K562 (cell line): Measurements from ENCODE around the gene SPATA45. TPM values are rescaled to one million over a fixed set of nuclear protein-coding genes. Genes with fewer than 3 reads are reported as not detected.

ENCODE experiments used
- ATAC-seq: fragments of 200-7000 bp; cut with Tn5 transposase; 3 replicates; pipeline ENCODE4 v1.9.1; 2020; ENCODE audit warnings: moderate library complexity
- BruUV-seq: library from RNA; stranded (reverse); fragments of 400-500 nt; replicated peaks from 2 replicates; lab custom pipeline; 2021; lab: Mats Ljungman, UMichigan
- CTCF ChIA-PET: fragments of 300-600 bp; formaldehyde crosslinking; extraction: SDS; loops from one replicate; lab custom pipeline; 2021; ENCODE audit warnings: low intra/inter-chr PET ratio; lab: Yijun Ruan, JAX
- POLR2A ChIA-PET: fragments of 300-600, 350-650 bp; sonication (Branson Sonifier 250); formaldehyde crosslinking; extraction: SDS; loops from one replicate; lab custom pipeline; 2021; ENCODE audit warnings: antibody characterized with exemption, inconsistent platforms; lab: Yijun Ruan, JAX
- DNase-seq, 4 experiments: peaks; one replicate each; pipeline versions ENCODE4 v3.0.0 to v3.0.0-alpha.2; 2011 to 2018; ENCODE audit warnings: low spot score in 3 of 4, mixed read lengths in 3 of 4; ENCODE audit errors: extremely low read depth in 1 of 4
- FAIRE-seq: peaks from 2 replicates; lab custom pipeline; 2011; peaks lifted over from hg19 to GRCh38; lab: Jason Lieb, UNC
- H2AFZ ChIP-seq: 2 replicates; pipeline ENCODE4 v1.6.0; 2011; ENCODE audit warnings: low read depth, low read length, control low read depth, inconsistent platforms
- H3K27ac ChIP-seq: fragments of 200-600 bp; 3 replicates; pipeline ENCODE4 v1.8.0; 2011; ENCODE audit warnings: low read depth, mild to moderate bottlenecking, control low read depth, inconsistent platforms, low read length, moderate library complexity, mixed read lengths; ENCODE audit errors: extremely low read depth
- H3K27me3 ChIP-seq, 2 experiments: fragments of 300-600 bp in 1 of 2; 2 replicates in 1 of 2; 3 replicates in 1 of 2; pipeline versions ENCODE4 v1.6.0 to v1.8.0; 2011; ENCODE audit warnings: inconsistent platforms in 2 of 2, low read length in 2 of 2, mild to moderate bottlenecking in 1 of 2, mixed read lengths in 1 of 2, moderate library complexity in 1 of 2; ENCODE audit not compliant: control insufficient read depth in 2 of 2, insufficient read depth in 2 of 2
- H3K36me3 ChIP-seq: fragments of 300-600 bp; 3 replicates; pipeline ENCODE4 v1.8.0; 2011; ENCODE audit warnings: mild to moderate bottlenecking, low read length, inconsistent platforms; ENCODE audit not compliant: control insufficient read depth, insufficient read depth
- H3K4me1 ChIP-seq, 2 experiments: fragments of 200-600 bp in 1 of 2; replicated peaks in 1 of 2; 2 replicates in 1 of 2; 3 replicates in 1 of 2; pipeline versions ENCODE4 v1.5.1 to v1.8.0; 2011; ENCODE audit warnings: inconsistent platforms in 2 of 2, low read length in 2 of 2, mild to moderate bottlenecking in 1 of 2, mixed read lengths in 1 of 2, moderate library complexity in 1 of 2; ENCODE audit not compliant: control insufficient read depth in 2 of 2, insufficient read depth in 2 of 2
- H3K4me2 ChIP-seq: 2 replicates; pipeline ENCODE4 v1.6.1; 2011; ENCODE audit warnings: low read length, control low read depth, inconsistent platforms, mixed read lengths; ENCODE audit not compliant: insufficient read depth
- H3K4me3 ChIP-seq: fragments of 200-600 bp; sonication (generic), shearing (Covaris generic); 2 replicates; pipeline ENCODE4 v1.5.1; 2016; ENCODE audit warnings: control low read depth, inconsistent platforms
- H3K79me2 ChIP-seq: fragments of 200-600 bp; 3 replicates; pipeline ENCODE4 v1.8.0; 2011; ENCODE audit warnings: low read length, inconsistent platforms; ENCODE audit not compliant: control insufficient read depth, insufficient read depth
- H3K9ac ChIP-seq, 2 experiments: 2 replicates each; pipeline versions ENCODE4 v1.6.0 to v1.6.1; 2011; ENCODE audit warnings: low read depth in 2 of 2, low read length in 2 of 2, control low read depth in 1 of 2, inconsistent platforms in 1 of 2, mild to moderate bottlenecking in 1 of 2, mixed read lengths in 1 of 2; ENCODE audit not compliant: insufficient read depth in 1 of 2
- H3K9me1 ChIP-seq: one replicate; pipeline ENCODE4 v1.6.0; 2011; ENCODE audit warnings: inconsistent platforms, mild to moderate bottlenecking, low read length, moderate library complexity; ENCODE audit not compliant: control insufficient read depth, insufficient read depth
- H3K9me3 ChIP-seq: replicated peaks from 2 replicates; pipeline ENCODE4 v1.5.1; 2011; ENCODE audit warnings: low read depth, low read length, inconsistent platforms; ENCODE audit not compliant: control insufficient read depth, insufficient read depth
- H4K20me1 ChIP-seq: replicated peaks from 2 replicates; pipeline ENCODE4 v1.6.1; 2011; ENCODE audit warnings: low read length, inconsistent platforms, mixed read lengths; ENCODE audit not compliant: control insufficient read depth, insufficient read depth
- ETV6 ChIP-seq, 3 experiments: fragments of 150-350 bp in 1 of 3; sonication (generic) in 1 of 3; formaldehyde crosslinking in 1 of 3; IDR thresholded peaks; 2 replicates each; pipeline versions ENCODE4 v1.6.1 to v1.8.0; 2014 to 2022; ENCODE audit warnings: borderline replicate concordance in 2 of 3, low read depth in 2 of 3, antibody characterized with exemption in 1 of 3, low read length in 1 of 3, mild to moderate bottlenecking in 1 of 3, missing genetic modification reagents in 1 of 3
- GTF2A2 ChIP-seq: IDR thresholded peaks from 2 replicates; pipeline ENCODE4 v1.6.1; 2016; ENCODE audit warnings: mild to moderate bottlenecking, missing genetic modification characterization, missing compliant biosample characterization
- IRF2 ChIP-seq: sonication (generic); formaldehyde crosslinking; IDR thresholded peaks from 2 replicates; pipeline ENCODE4 v1.8.1; 2022; ENCODE audit warnings: mild to moderate bottlenecking, missing genetic modification reagents
- MNT ChIP-seq, 2 experiments: fragments of 450-650 bp; conservative IDR thresholded peaks; 2 replicates each; pipeline ENCODE4 v1.6.1; 2017; ENCODE audit warnings: mild to moderate bottlenecking in 2 of 2, moderate library complexity in 2 of 2
- MYC ChIP-seq, 2 experiments: fragments of 250-450 bp in 1 of 2; sonication (Bioruptor Pico) in 1 of 2; IDR thresholded peaks; 2 replicates each; pipeline versions ENCODE4 v1.5.1 to v1.6.1; 2012 to 2021; ENCODE audit warnings: low read depth in 2 of 2, borderline replicate concordance in 1 of 2, improper control_type of control experiment in 1 of 2, low read length in 1 of 2, mild to moderate bottlenecking in 1 of 2, moderate library complexity in 1 of 2
- NKRF ChIP-seq: fragments of 450-650 bp; IDR thresholded peaks from 2 replicates; pipeline ENCODE4 v1.6.1; 2016; ENCODE audit warnings: borderline replicate concordance
- TCF3 ChIP-seq: sonication (generic); formaldehyde crosslinking; IDR thresholded peaks from 2 replicates; pipeline ENCODE4 v1.4.0; 2020; ENCODE audit warnings: mild to moderate bottlenecking, missing genetic modification reagents
- ZNF124 ChIP-seq: sonication (generic); formaldehyde crosslinking; IDR thresholded peaks from 2 replicates; pipeline ENCODE4 v1.8.1; 2022; ENCODE audit warnings: missing genetic modification reagents
- ZNF239 ChIP-seq: fragments of 250-450 bp; sonication (Bioruptor Pico); IDR thresholded peaks from 2 replicates; pipeline ENCODE4 v1.4.0; 2020; ENCODE audit warnings: mild to moderate bottlenecking
- ZNF764 ChIP-seq: fragments of 250-450 bp; sonication (Bioruptor Pico); IDR thresholded peaks from 2 replicates; pipeline ENCODE4 v1.4.0; 2020; ENCODE audit warnings: low read depth, mild to moderate bottlenecking, moderate library complexity
- WGBS: fragments of 100-300 bp; shearing (Covaris generic); methylation state at CpG from one replicate; pipeline ENCODE4 v1.1.6; 2016; ENCODE audit warnings: low coverage, mixed read lengths; ENCODE audit not compliant: insufficient coverage; ENCODE audit errors: missing lambda C conversion rate; 5-methylcytosine and 5-hydroxymethylcytosine counted together
- in situ Hi-C: fragments of 300-500 bp; cut with MboI; formaldehyde crosslinking; loops from 4 replicates; pipeline ENCODE4 v1.15.0; 2018; ENCODE audit warnings: inconsistent platforms, mixed read lengths
- intact Hi-C: fragments of 100-400 bp; cut with micrococcal nuclease; formaldehyde crosslinking; loops from 2 replicates; pipeline ENCODE4 v1.14.2; 2022
- polyA plus RNA-seq, 8 experiments: library from polyadenylated mRNA; depleted of rRNA in 4 of 8; stranded (reverse) in 5 of 8; unstranded in 3 of 8; fragments of >200 nt; fragmentation: Nextera tagmentation in 2 of 8; fragmentation: Illumina TruSeq in 1 of 8; extraction: Ambion mirVana in 2 of 8; extraction: Trizol in 1 of 8; gene quantifications; 2 replicates each; pipeline versions ENCODE4 v1.2.1 to v1.2.3, GENCODE V29; 2011 to 2014; ENCODE audit warnings: inconsistent platforms in 1 of 8, missing spikeins in 1 of 8
- total RNA-seq, 7 experiments: library from RNA; depleted of rRNA in 6 of 7; stranded (reverse); fragments of >200 nt in 6 of 7; fragmentation: Illumina TruSeq in 2 of 7; extraction: Trizol in 2 of 7; gene quantifications; 2 replicates each; pipeline versions ENCODE4 v1.2.1 to v1.2.3, GENCODE V29; 2011 to 2021; ENCODE audit warnings: low replicate concordance in 1 of 7
- TF ChIP-seq, protein P1 (sequence below): fragments of 450-650 bp; formaldehyde crosslinking; IDR thresholded peaks from 2 replicates; pipeline ENCODE4 v1.4.0; 2022; ENCODE audit warnings: missing genetic modification characterization

SPATA45 gene
- total and polyA plus RNA-seq, 9 of the 15 experiments (the other 6 are each of a cell fraction or from before 2014, with no cell fraction given) = 0.18 TPM; not detected in 8

GRCh38 chr1:212781225-212781624 lies 66.2 kb downstream of the SPATA45 start:
- Histone ChIP-seq H3K36me3 (peaks cover 61% of the 10 kb centered on the region), H3K9me3 (no peaks in the 10 kb centered on the region), H3K9ac (no peak overlapping the region), H3K27me3 (no peaks in the 10 kb centered on the region), H3K79me2 (no peaks in the 10 kb centered on the region), H2AFZ (no peak overlapping the region), H3K4me2 (no peak overlapping the region), H3K9me1 (no peaks in the 10 kb centered on the region), H3K27ac (no peak overlapping the region), H3K4me3 (no peak overlapping the region), H3K4me1 (no peaks in the 10 kb centered on the region), H4K20me1 (no peaks in the 10 kb centered on the region)
- in situ Hi-C loops (no loop called here), intact Hi-C loops (loop anchor here (5.0 kb wide), 1 partner anchor 324 kb away; no protein-coding TSS in a partner anchor)
- ChIA-PET CTCF (interaction anchor here (1.0 to 2.3 kb wide), 3 partner anchors 31 to 718 kb away, joined by 3 to 7 read pairs (median 5); no protein-coding TSS in a partner anchor), POLR2A (interaction anchor here (0.6 to 1.1 kb wide), 2 partner anchors 12 to 19 kb away, joined by 3 read pairs; no protein-coding TSS in a partner anchor)
- ATAC-seq (no peak), FAIRE-seq (no peak), DNase-seq (no peak)
- BruUV-seq = no TSS peak
- WGBS = 92% methylated on average over 2 of the region's 2 CpGs
- TF ChIP-seq ETV6 (IDR thresholded peaks at IDR 0.05; ENCODE audit: borderline replicate concordance in 1 of 2, low read depth in 2 of 2, low read length in 1 of 2) (no peak), ETV6 (CRISPR knock-in tag; IDR thresholded peaks at IDR 0.05; ENCODE audit: borderline replicate concordance) (no peak), TCF3 (no peak), ZNF239 (no peak), GTF2A2 (no peak), MNT (conservative IDR thresholded peaks at IDR 0.05) (no peak), ZNF764 (no peak), NKRF (no peak), IRF2 (CRISPR knock-in tag) (no peak), MYC (IDR thresholded peaks at IDR 0.05; ENCODE audit: low read depth, low read length) (no peak), MYC (CRISPR knock-in tag; IDR thresholded peaks at IDR 0.05; ENCODE audit: borderline replicate concordance, low read depth) (no peak), ZNF124 (CRISPR knock-in tag) (no peak)
- TF ChIP-seq, protein P1, sequence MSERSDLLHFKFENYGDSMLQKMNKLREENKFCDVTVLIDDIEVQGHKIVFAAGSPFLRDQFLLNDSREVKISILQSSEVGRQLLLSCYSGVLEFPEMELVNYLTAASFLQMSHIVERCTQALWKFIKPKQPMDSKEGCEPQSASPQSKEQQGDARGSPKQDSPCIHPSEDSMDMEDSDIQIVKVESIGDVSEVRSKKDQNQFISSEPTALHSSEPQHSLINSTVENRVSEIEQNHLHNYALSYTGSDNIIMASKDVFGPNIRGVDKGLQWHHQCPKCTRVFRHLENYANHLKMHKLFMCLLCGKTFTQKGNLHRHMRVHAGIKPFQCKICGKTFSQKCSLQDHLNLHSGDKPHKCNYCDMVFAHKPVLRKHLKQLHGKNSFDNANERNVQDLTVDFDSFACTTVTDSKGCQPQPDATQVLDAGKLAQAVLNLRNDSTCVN (CRISPR knock-in tag) = no peak
